A549 (cell line): ENCODE data around the gene FNDC3A. TPM values are rescaled to one million over a fixed set of nuclear protein-coding genes. Genes with fewer than 3 reads are reported as not detected.

Source experiments
- ATAC-seq, 2 experiments: fragments of 200-7000 bp in 1 of 2; fragments of >200 bp in 1 of 2; cut with Nextera tagmentation in 1 of 2; cut with Tn5 transposase in 1 of 2; 3 replicates each; pipeline versions ENCODE4 v1.8.0 to v1.9.1; 2018 to 2020; ENCODE audit warnings: mild to moderate bottlenecking in 1 of 2, moderate library complexity in 1 of 2
- CTCF ChIA-PET: fragments of 300-600 bp; sonication (Branson Sonifier 250); formaldehyde crosslinking; extraction: SDS; loops from one replicate; lab custom pipeline; 2021; ENCODE audit warnings: antibody characterized with exemption, inconsistent platforms; lab: Yijun Ruan, JAX
- POLR2A ChIA-PET: fragments of 350-600 bp; formaldehyde crosslinking; extraction: SDS; loops from one replicate; lab custom pipeline; 2021; ENCODE audit warnings: antibody characterized with exemption, inconsistent platforms; lab: Yijun Ruan, JAX
- DNase-seq, 2 experiments: peaks; one replicate each; pipeline versions ENCODE4 v3.0.0 to v3.0.0-alpha.2; 2011 to 2016; ENCODE audit warnings: low read depth in 1 of 2, low spot score in 1 of 2
- FAIRE-seq: peaks from 2 replicates; lab custom pipeline; 2011; peaks lifted over from hg19 to GRCh38; lab: Jason Lieb, UNC
- H3K27ac ChIP-seq, 2 experiments: fragments of >200 bp; sonication (Bioruptor Twin); formaldehyde crosslinking; 3 replicates each; pipeline ENCODE4 v1.5.1; 2016 to 2017
- H3K4me1 ChIP-seq: fragments of >200 bp; sonication (Bioruptor Twin); formaldehyde crosslinking; 3 replicates; pipeline ENCODE4 v1.6.1; 2016
- H3K4me2 ChIP-seq: fragments of >200 bp; sonication (Bioruptor Twin); formaldehyde crosslinking; 3 replicates; pipeline ENCODE4 v1.6.1; 2016
- H3K4me3 ChIP-seq: fragments of >200 bp; sonication (Bioruptor Twin); formaldehyde crosslinking; 3 replicates; pipeline ENCODE4 v1.5.1; 2016
- H3K9me3 ChIP-seq: fragments of >200 bp; sonication (Bioruptor Twin); formaldehyde crosslinking; 3 replicates; pipeline ENCODE4 v1.6.1; 2016
- BHLHE40 ChIP-seq: IDR thresholded peaks from 2 replicates; pipeline ENCODE4 v1.6.1; 2012; ENCODE audit warnings: low read depth, low read length, inconsistent platforms
- EHF ChIP-seq: fragments of 250-450 bp; sonication (Bioruptor Pico); IDR thresholded peaks from 2 replicates; pipeline ENCODE4 v1.5.0; 2020; ENCODE audit warnings: mild to moderate bottlenecking
- ESRRA ChIP-seq: fragments of 150-350 bp; IDR thresholded peaks from 2 replicates; pipeline ENCODE4 v1.6.1; 2014; ENCODE audit warnings: mild to moderate bottlenecking, low read length, borderline replicate concordance
- FOSB ChIP-seq: fragments of 250-450 bp; sonication (Bioruptor Pico); IDR thresholded peaks from 2 replicates; pipeline ENCODE4 v1.5.0; 2020; ENCODE audit warnings: mild to moderate bottlenecking, moderate library complexity
- FOSL2 ChIP-seq, 2 experiments: fragments of 450-650 bp in 1 of 2; fragments of >200 bp in 1 of 2; sonication (Bioruptor Twin) in 1 of 2; formaldehyde crosslinking; IDR thresholded peaks; 2 replicates each; pipeline versions ENCODE4 v1.5.0 to v1.6.1; 2016 to 2020; ENCODE audit warnings: mild to moderate bottlenecking in 1 of 2, moderate library complexity in 1 of 2
- HDAC2 ChIP-seq: fragments of 200-600 bp; sonication (generic); IDR thresholded peaks from 2 replicates; pipeline ENCODE4 v1.6.1; 2016
- HEYL ChIP-seq: fragments of 250-450 bp; sonication (Bioruptor Pico); IDR thresholded peaks from 2 replicates; pipeline ENCODE4 v1.8.0; 2021; ENCODE audit warnings: mild to moderate bottlenecking, moderate library complexity
- HOXB13 ChIP-seq: fragments of 250-450 bp; sonication (Bioruptor Pico); IDR thresholded peaks from 2 replicates; pipeline ENCODE4 v1.5.0; 2020; ENCODE audit warnings: low read depth, mild to moderate bottlenecking, moderate library complexity
- HOXB5 ChIP-seq: fragments of 250-450 bp; sonication (Bioruptor Pico); IDR thresholded peaks from 2 replicates; pipeline ENCODE4 v1.5.0; 2020; ENCODE audit warnings: mild to moderate bottlenecking, moderate library complexity
- KDM5A ChIP-seq: fragments of 200-600 bp; sonication (generic); IDR thresholded peaks from 2 replicates; pipeline ENCODE4 v1.6.1; 2016; ENCODE audit warnings: antibody characterized with exemption, mild to moderate bottlenecking
- MYC ChIP-seq: IDR thresholded peaks from 2 replicates; pipeline ENCODE4 v1.6.1; 2012; ENCODE audit warnings: mild to moderate bottlenecking, inconsistent platforms, low read length, improper control_type of control experiment, borderline replicate concordance
- NFE2L2 ChIP-seq: fragments of 150-350 bp; conservative IDR thresholded peaks from 2 replicates; pipeline ENCODE4 v1.6.1; 2014; ENCODE audit warnings: low read length
- PHF8 ChIP-seq: fragments of 200-600 bp; sonication (generic); IDR thresholded peaks from 2 replicates; pipeline ENCODE4 v1.6.1; 2016; ENCODE audit warnings: low read depth, mild to moderate bottlenecking, antibody characterized with exemption, moderate library complexity, borderline replicate concordance
- RAD21 ChIP-seq, 2 experiments: fragments of >200 bp in 1 of 2; sonication (Bioruptor Twin) in 1 of 2; formaldehyde crosslinking in 1 of 2; IDR thresholded peaks in 1 of 2; conservative IDR thresholded peaks in 1 of 2; 2 replicates in 1 of 2; 3 replicates in 1 of 2; pipeline ENCODE4 v1.6.1; 2012 to 2018; ENCODE audit warnings: inconsistent platforms in 1 of 2
- RFX5 ChIP-seq: fragments of 450-650 bp; IDR thresholded peaks from 2 replicates; pipeline ENCODE4 v1.7.1; 2014; ENCODE audit warnings: antibody characterized with exemption, mild to moderate bottlenecking, moderate library complexity
- SMC3 ChIP-seq: fragments of >200 bp; sonication (Bioruptor Twin); formaldehyde crosslinking; IDR thresholded peaks from 3 replicates; pipeline ENCODE4 v1.6.1; 2018; ENCODE audit warnings: inconsistent platforms
- SREBF2 ChIP-seq: fragments of 450-650 bp; IDR thresholded peaks from 2 replicates; pipeline ENCODE4 v1.6.1; 2014; ENCODE audit warnings: mild to moderate bottlenecking, moderate library complexity
- TFCP2L1 ChIP-seq: fragments of 250-450 bp; sonication (Bioruptor Pico); IDR thresholded peaks from 2 replicates; pipeline ENCODE4 v1.5.0; 2021; ENCODE audit warnings: mild to moderate bottlenecking
- ZC3H11A ChIP-seq: fragments of 450-650 bp; IDR thresholded peaks from 2 replicates; pipeline ENCODE4 v1.6.1; 2014; ENCODE audit warnings: antibody characterized with exemption, mild to moderate bottlenecking
- ZNF302 ChIP-seq: fragments of 250-450 bp; sonication (Bioruptor Pico); IDR thresholded peaks from 2 replicates; pipeline ENCODE4 v1.9.0; 2021; ENCODE audit warnings: inconsistent platforms, mild to moderate bottlenecking, moderate library complexity
- WGBS: methylation state at CpG from one replicate; pipeline ENCODE4 v1.1.6; 2017; ENCODE audit errors: missing lambda C conversion rate; 5-methylcytosine and 5-hydroxymethylcytosine counted together
- polyA plus RNA-seq, 4 experiments: library from polyadenylated mRNA; depleted of rRNA in 3 of 4; stranded (reverse); fragments of >200 nt; fragmentation: RNase III in 1 of 4; extraction: RNeasy Plus Mini Kit Qiagen cat#74134 plus additional on column Dnase treatment in 1 of 4; gene quantifications; 2 replicates in 3 of 4; 3 replicates in 1 of 4; pipeline ENCODE4 v1.2.3, GENCODE V29; 2011 to 2017
- TF ChIP-seq, protein P1 (sequence below): fragments of 250-450 bp; sonication (Bioruptor Pico); IDR thresholded peaks from 2 replicates; pipeline ENCODE4 v1.5.0; 2021; ENCODE audit warnings: mild to moderate bottlenecking, moderate library complexity, borderline replicate concordance
- TF ChIP-seq, protein P2 (sequence below): fragments of 200-600 bp; sonication (generic); IDR thresholded peaks from 2 replicates; pipeline ENCODE4 v1.6.1; 2016; ENCODE audit warnings: antibody characterized with exemption, mild to moderate bottlenecking, moderate library complexity
- TF ChIP-seq, protein P3 (sequence below): IDR thresholded peaks from 2 replicates; pipeline ENCODE4 v1.6.1; 2012; ENCODE audit warnings: low read depth, borderline replicate concordance
- TF ChIP-seq, protein P4 (sequence below): fragments of >200 bp; sonication (Bioruptor Twin); formaldehyde crosslinking; IDR thresholded peaks from 2 replicates; pipeline ENCODE4 v1.6.1; 2016
- TF ChIP-seq, protein P5 (sequence below): fragments of >200 bp; sonication (Bioruptor Twin); formaldehyde crosslinking; IDR thresholded peaks from 3 replicates; pipeline ENCODE4 v1.5.1; 2016
- TF ChIP-seq, protein P6 (sequence below): fragments of 250-450 bp; sonication (Bioruptor Pico); IDR thresholded peaks from 2 replicates; pipeline ENCODE4 v1.5.0; 2020; ENCODE audit warnings: low read depth, mild to moderate bottlenecking, moderate library complexity

The FNDC3A gene
- polyA plus RNA-seq, 2 of the 4 experiments (the other 2 are of a cell fraction): 16.0 to 32.6 TPM

DNA sequence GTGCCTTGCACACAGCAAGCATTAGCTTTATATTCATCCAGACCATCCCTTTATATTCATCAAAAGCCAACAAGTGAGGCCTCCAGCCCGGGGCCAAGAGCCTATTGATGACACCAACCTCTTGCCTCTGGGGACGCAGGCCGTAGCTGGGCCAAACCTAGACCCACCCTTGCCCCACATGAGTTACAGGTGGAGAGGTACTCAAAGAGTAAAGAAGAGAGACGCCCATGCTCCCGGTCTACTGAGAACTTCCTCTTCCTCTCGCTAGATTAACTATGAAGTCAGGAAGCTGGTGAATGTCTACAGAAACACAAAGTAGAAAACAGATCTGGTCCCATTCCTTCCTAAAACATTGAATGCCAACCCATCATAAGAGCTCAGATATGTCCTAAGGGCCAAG lies 240.6 kb downstream of the FNDC3A start:
- TF ChIP-seq, protein P1, sequence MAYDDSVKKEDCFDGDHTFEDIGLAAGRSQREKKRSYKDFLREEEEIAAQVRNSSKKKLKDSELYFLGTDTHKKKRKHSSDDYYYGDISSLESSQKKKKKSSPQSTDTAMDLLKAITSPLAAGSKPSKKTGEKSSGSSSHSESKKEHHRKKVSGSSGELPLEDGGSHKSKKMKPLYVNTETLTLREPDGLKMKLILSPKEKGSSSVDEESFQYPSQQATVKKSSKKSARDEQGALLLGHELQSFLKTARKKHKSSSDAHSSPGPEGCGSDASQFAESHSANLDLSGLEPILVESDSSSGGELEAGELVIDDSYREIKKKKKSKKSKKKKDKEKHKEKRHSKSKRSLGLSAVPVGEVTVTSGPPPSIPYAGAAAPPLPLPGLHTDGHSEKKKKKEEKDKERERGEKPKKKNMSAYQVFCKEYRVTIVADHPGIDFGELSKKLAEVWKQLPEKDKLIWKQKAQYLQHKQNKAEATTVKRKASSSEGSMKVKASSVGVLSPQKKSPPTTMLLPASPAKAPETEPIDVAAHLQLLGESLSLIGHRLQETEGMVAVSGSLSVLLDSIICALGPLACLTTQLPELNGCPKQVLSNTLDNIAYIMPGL: no peak
- TF ChIP-seq SREBF2 (no peak), BHLHE40 (no peak), HDAC2 (no peak), SMC3 (no peak), ESRRA (no peak), ZNF302 (CRISPR knock-in tag) (no peak), RFX5 (no peak), EHF (no peak), ZC3H11A (no peak)
- TF ChIP-seq, protein P2, sequence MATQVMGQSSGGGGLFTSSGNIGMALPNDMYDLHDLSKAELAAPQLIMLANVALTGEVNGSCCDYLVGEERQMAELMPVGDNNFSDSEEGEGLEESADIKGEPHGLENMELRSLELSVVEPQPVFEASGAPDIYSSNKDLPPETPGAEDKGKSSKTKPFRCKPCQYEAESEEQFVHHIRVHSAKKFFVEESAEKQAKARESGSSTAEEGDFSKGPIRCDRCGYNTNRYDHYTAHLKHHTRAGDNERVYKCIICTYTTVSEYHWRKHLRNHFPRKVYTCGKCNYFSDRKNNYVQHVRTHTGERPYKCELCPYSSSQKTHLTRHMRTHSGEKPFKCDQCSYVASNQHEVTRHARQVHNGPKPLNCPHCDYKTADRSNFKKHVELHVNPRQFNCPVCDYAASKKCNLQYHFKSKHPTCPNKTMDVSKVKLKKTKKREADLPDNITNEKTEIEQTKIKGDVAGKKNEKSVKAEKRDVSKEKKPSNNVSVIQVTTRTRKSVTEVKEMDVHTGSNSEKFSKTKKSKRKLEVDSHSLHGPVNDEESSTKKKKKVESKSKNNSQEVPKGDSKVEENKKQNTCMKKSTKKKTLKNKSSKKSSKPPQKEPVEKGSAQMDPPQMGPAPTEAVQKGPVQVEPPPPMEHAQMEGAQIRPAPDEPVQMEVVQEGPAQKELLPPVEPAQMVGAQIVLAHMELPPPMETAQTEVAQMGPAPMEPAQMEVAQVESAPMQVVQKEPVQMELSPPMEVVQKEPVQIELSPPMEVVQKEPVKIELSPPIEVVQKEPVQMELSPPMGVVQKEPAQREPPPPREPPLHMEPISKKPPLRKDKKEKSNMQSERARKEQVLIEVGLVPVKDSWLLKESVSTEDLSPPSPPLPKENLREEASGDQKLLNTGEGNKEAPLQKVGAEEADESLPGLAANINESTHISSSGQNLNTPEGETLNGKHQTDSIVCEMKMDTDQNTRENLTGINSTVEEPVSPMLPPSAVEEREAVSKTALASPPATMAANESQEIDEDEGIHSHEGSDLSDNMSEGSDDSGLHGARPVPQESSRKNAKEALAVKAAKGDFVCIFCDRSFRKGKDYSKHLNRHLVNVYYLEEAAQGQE: no peak
- TF ChIP-seq, protein P3, sequence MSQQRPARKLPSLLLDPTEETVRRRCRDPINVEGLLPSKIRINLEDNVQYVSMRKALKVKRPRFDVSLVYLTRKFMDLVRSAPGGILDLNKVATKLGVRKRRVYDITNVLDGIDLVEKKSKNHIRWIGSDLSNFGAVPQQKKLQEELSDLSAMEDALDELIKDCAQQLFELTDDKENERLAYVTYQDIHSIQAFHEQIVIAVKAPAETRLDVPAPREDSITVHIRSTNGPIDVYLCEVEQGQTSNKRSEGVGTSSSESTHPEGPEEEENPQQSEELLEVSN: no peak
- TF ChIP-seq, protein P4, sequence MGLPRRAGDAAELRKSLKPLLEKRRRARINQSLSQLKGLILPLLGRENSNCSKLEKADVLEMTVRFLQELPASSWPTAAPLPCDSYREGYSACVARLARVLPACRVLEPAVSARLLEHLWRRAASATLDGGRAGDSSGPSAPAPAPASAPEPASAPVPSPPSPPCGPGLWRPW: no peak
- Histone ChIP-seq H3K4me3 (no peak overlapping the region), H3K4me2 (no peak overlapping the region), H3K27ac (no peak overlapping the region), H3K9me3 (no peaks in the 10 kb centered on the region), H3K4me1 (no peaks in the 10 kb centered on the region)
- POLR2A ChIA-PET: no interaction called here
- ATAC-seq (no peak), DNase-seq (no peak), FAIRE-seq (no peak)
- CTCF ChIA-PET: no interaction called here
- WGBS: 85% methylated on average over 6 of the region's 6 CpGs

DNA sequence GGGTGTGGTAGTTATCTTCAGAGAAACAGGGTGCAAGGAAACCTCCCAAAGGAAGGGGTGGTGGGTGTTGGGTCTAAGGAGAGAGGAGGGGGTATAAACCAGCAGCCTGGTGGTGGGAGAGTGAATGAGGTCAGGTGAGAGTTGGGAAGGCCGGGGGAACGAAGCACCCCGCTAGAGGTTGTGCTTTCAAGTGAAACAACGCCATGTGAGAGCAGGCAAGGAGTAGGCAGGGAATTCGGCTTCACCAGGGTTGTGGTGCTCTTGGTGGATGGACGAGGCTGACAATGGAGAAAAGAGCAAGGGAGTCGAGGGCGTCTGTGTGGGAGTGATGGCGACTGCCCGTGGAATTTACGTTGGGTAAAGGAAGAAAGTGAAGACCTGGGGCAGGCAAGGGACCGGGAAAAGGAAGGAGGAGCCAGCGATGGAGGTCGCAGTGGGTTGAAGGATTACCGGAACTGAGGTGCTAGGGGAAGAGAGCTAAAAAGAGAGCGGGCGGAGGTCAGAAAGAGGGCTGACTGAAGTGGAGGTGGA lies 242.3 kb downstream of the FNDC3A start:
- ChIA-PET POLR2A (no interaction called here), CTCF (no interaction called here)
- DNase-seq (no peak), ATAC-seq (no peak), FAIRE-seq (no peak)
- Histone ChIP-seq H3K9me3 (no peaks in the 10 kb centered on the region), H3K4me3 (no peak overlapping the region), H3K4me2 (no peak overlapping the region), H3K27ac (no peak overlapping the region), H3K4me1 (no peaks in the 10 kb centered on the region)
- TF ChIP-seq HOXB13 (CRISPR knock-in tag) (no peak), KDM5A (no peak), HOXB5 (CRISPR knock-in tag) (no peak), PHF8 (no peak), FOSB (CRISPR knock-in tag) (no peak), FOSL2 (IDR thresholded peaks at IDR 0.05) (no peak), FOSL2 (CRISPR knock-in tag; IDR thresholded peaks at IDR 0.05) (no peak), HEYL (CRISPR knock-in tag) (no peak), RAD21 (conservative IDR thresholded peaks at IDR 0.05 in 1 of 2, IDR thresholded peaks at IDR 0.05 in 1 of 2) (no peak), HDAC2 (no peak), TFCP2L1 (CRISPR knock-in tag) (no peak), NFE2L2 (no peak), MYC (no peak)
- TF ChIP-seq, protein P3: no peak
- TF ChIP-seq, protein P5, sequence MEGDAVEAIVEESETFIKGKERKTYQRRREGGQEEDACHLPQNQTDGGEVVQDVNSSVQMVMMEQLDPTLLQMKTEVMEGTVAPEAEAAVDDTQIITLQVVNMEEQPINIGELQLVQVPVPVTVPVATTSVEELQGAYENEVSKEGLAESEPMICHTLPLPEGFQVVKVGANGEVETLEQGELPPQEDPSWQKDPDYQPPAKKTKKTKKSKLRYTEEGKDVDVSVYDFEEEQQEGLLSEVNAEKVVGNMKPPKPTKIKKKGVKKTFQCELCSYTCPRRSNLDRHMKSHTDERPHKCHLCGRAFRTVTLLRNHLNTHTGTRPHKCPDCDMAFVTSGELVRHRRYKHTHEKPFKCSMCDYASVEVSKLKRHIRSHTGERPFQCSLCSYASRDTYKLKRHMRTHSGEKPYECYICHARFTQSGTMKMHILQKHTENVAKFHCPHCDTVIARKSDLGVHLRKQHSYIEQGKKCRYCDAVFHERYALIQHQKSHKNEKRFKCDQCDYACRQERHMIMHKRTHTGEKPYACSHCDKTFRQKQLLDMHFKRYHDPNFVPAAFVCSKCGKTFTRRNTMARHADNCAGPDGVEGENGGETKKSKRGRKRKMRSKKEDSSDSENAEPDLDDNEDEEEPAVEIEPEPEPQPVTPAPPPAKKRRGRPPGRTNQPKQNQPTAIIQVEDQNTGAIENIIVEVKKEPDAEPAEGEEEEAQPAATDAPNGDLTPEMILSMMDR: no peak
- TF ChIP-seq, protein P6, sequence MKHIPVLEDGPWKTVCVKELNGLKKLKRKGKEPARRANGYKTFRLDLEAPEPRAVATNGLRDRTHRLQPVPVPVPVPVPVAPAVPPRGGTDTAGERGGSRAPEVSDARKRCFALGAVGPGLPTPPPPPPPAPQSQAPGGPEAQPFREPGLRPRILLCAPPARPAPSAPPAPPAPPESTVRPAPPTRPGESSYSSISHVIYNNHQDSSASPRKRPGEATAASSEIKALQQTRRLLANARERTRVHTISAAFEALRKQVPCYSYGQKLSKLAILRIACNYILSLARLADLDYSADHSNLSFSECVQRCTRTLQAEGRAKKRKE: no peak
- WGBS: 83% methylated on average over 17 of the region's 17 CpGs
